GM18867 (cell line): ENCODE results near the gene RPH3AL.

ENCODE experiments used
- ATAC-seq: cut with Tn5 transposase; IDR thresholded peaks from one replicate; pipeline ENCODE4 v1.9.1; 2021; ENCODE audit warnings: mild to moderate bottlenecking, moderate library complexity; ENCODE audit not compliant: unreplicated experiment

The RPH3AL gene

GRCh38 chr17:266219-266618 is 86.4 kb downstream of the RPH3AL start:
- ATAC-seq = no peak

DNA sequence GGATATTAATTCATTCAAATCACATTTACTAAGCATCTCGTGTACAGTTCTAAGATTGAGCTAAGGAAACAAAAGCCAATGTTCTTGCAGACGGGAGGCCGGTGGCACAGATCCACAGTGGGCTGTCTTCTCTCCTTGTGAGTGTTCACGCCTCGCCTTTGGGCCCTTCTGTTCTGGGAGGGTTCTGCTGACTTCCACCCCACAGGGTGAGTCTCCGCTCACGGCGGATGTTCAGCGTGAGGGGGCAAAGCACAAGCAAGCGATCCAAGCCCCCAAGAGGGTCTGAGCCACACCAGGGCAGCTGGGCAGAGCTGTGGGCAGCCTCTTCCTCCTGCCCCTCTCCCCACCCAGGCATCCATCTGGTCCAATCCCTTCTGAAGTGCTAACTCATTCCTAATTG is 86.9 kb downstream of the RPH3AL start:
- no peak for ATAC-seq

GRCh38 chr17:263773-264172 is 88.8 kb downstream of the RPH3AL start:
- ATAC-seq = no peak

DNA sequence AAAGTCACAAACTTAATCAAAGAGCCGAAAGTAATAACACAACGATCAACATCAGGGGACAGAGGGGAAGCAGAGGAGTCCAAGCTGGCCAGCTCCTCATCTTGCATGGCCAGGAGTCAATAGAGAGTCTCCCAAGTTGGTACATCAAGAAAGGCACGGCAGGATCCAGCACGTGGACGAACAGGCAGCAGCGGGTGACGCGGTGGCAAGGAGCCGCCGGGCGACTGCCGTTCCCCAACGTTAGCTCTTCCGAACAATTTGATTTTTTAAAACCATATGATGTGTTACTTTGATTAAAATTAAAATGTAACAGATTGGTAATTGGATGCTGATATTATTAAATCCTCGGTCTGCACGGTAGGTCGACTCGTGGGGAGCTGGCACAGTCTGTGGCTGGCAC is 89.3 kb downstream of the RPH3AL start:
- ATAC-seq = no peak

DNA sequence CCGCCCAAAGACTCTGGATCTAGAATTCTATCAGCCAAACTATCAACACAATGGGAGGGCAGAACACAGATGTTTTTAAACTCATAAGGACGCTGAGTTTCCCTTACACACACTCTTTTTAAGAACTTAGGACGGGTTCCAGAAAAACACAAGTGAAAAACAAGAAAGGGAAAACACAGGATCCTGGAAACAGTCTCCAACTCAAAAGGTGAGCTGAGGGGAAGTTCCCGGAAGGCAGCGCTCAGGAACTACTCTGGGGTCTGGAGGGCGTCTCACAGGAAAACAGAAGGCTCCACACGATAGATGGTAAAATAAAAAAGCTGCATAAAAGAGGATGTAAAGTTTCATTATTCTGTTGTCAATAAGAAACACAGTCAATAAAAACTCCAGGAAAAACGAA is 91.0 kb downstream of the RPH3AL start:
- no peak for ATAC-seq

DNA sequence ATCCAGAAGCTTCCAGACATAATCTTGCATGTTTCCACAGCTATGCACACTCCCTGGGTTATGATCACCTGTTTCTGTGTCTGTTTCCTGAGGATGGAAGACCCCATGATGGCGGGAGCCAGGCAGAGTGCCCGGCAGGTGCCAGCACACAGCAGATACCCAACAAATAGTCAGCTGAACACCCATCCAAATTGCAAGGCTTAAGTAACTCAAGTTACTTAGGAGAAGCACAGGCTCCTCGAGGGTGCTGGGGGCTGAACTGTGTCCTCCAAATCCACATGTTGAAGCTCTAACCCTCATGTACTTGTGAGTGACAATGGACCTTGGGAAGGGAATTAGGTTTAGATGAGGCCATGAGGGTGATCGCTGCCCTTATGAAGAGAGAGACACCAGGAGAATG is 91.7 kb downstream of the RPH3AL start:
- no peak for ATAC-seq

DNA sequence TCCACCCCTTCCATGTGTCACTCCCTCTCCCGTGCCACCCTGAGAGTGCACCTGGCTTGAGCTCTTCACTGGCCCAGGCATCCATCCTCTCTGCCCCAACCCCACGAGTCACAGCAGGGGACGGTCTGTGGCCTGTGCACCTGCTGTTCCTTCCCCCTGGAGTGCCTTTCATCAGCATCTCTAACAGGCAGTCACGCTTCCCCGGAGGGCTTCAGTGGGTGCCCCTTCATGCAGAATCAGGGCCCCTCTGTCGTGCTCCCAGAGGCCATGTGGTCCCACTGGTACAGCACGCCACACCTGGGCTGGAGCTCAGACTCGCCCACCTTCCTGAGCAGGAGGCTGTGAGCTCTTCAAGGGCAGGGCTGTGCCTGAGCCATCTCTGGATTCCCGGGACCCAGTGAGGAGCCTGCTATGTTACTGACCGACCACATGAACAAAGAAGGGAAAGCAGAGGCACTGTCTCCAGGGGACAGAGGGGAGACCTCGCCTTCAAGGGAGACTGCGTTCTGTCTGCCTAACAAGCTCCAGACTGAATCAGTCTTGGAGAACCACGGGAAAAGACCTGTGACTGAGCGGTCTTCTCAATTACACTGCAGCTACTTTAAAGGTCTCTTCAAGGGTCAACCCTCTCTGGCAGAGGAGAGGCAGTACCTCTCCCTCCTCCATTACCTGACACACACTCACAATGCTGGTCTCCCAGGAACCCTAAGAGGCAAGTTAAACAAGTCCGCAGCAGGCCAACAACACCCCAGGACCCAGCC is 92.4 kb downstream of the RPH3AL start:
- ATAC-seq = no peak

DNA sequence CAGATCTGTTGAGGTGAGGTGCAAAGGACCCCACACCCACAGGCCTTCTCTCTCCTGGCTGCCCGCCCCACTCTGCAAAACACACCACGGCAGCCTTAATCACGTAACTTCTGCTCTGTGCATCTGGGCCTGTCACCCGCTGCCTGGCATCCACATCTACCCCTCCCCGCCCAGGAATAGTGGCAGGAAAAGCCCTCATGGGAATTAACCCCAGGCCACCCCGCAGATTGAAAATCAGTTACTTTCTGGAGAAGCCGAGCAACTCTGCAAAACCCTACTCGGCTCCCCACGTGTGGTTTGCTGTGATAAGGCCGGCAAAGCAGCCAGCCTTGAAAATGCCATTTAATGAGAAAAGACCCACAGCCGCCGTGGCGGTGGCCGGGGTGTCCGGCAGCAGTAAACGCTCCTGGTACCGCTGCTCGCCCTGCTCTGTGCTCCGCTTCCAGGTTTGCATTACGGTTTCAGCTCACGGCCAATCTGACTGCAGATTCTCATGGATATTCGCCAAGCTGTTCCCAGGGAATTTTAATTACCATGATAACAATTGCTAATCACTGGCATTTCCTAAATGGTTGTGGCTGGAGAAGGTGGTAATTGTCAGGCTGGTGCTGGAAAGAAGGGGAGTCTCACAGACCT is 93.1 kb downstream of the RPH3AL start:
- ATAC-seq = no peak

GRCh38 chr17:258906-259305 is 93.7 kb downstream of the RPH3AL start:
- ATAC-seq = no peak

DNA sequence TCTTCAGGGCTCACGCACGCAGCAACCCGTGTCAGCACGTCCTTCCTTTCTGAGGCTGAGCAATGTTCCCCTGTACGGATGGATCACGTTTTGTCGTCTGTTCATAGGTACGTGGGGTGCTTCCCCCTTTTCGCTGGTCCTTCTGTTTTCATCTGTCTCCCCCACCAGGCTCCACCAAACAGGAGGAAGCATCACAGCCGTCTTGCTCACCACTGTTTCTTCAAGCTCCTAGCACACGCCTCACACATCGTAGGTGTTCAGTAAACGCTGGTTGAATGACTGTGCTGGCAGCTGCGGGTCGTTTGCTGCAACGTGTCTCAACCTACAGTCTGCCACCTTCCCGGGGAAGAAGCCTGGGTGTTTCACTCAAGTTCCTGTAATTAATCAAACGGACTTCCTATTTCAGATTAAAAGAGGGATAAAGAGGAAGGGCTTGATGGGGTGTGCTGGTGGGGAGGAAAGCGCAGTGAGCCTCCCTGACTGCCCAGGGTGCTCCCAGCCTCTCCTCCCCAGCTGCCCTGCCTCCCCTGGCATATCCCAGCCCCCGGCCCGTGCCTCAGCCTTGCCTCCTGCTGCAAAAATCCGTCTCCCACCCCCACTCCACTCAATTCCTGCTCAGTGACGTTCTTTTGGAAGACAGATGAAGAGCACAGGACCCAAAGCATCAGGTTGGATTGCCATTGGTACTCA is 94.4 kb downstream of the RPH3AL start:
- no peak for ATAC-seq

DNA sequence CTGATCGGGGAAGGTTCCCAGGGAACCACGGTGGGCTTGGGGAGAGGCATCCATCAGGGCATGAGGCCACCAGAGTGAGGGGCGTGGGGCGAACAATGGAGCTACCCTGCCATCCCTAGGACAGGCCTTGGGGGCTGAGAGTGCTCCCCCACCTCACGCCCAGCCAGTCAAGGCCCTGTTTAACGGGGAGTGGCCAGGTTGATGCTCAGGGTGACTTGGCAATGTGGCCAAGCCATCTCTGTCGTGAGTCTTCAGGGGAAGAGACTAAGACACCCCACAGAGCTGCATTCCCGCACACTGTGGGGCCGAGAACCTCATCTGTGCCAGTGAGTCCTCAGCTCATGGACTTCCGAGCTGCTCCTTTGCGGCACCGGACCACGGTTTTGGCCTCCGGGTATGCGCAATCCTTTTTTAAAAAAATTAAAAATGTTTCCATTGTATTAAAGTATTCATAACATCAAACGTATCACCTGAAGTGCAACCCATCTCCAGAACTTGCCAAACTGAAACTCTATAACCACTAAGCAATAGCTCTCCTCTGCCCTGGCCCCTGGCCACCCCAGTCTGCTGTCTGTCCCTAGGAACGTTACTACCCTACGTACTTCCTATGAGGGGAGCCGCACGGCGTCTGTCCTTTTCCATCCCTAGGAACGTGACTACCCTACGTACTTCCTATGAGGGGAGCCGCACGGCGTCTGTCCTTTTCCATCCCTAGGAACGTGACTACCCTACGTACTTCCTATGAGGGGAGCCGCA is 99.3 kb downstream of the RPH3AL start:
- ATAC-seq = no peak

- ATAC-seq = no peak
Observed at GRCh38 chr17:252456-252855, 100.2 kb downstream of the RPH3AL start.

DNA sequence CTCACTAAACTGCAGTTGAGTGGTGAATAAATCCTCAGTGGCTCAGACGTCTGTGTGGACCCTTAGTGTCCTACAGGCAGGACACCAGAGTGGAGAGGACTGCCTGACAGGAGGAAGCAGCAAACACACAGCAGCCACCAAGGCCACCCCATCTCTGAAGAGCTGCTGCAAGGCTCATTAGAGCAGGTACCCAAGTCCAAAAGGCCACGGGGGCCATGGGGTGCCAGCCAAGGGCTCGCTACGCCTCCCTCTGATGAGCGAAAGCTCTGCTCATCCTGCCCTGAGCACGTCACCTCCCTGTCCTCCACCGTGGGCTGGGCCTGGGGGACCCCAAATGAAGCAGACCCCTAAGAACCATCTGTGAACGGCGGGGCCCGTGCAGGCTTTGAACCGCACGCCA is 101.1 kb downstream of the RPH3AL start:
- ATAC-seq = no peak

DNA sequence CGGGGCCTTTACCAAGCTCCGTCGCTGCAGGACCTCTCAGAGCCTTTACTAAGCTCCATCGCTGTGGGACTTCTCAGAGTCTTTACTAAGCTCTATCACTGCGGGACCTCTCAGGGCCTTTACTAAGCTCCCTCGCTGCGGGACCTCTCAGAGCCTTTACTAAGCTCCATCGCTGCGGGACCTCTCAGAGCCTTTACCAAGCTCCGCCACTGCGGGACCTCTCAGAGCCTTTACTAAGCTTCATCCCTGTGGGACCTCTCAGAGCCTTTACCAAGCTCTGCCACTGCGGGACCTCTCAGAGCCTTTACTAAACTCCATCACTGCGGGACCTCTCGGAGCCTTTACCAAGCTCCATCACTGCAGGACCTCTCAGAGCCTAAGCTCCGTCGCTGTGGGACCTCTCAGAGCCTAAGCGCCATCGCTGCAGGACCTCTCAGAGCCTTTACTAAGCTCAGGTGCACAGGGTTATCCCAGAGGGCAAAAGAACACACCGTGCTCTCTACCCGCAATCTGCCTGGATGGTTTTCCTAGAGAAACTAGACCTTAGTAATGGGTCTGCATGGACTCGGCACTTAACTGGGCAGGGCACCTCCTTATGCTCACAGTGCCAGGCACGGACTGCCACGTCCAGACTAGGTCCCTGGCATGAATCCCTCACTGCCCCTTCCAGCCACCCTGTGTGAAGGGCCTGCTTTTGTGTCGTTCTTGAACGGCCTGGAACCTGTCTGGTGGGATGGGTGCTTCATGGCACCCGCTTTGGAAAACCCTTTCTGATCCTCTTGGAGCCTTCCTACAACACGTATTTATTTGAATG is 101.9 kb downstream of the RPH3AL start:
- no peak for ATAC-seq

DNA sequence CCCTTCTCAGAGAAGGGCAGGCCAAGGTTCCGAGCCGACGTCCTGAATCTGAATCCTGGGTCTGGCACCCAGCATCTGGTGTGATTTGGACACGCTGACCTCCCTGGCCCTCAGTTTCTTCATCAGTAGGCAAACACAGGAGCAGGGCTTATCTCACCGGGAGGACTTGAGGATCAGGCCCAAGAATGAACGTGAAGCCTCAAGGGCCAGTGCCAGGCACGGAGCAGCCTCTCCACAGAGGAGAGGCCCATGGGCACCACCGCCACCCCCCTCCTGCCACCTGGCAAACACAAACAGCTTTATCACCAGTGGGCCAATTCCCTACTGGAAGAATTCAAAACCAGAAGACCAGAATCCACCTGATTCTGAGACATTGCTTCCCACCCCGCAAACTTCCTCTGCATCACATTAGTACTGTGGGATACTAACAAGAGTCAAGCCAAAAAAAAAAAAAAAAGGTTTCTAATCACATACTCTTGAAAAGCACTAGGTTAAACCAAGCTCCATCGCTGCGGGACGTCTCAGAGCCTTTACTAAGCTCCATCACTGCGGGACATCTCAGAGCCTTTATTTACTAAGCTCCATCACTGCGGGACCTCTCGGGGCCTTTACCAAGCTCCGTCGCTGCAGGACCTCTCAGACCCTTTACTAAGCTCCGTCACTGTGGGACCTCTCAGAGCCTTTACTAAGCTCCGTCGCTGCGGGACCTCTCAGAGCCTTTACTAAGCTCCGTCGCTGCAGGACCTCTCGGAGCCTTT is 103.2 kb downstream of the RPH3AL start:
- no peak for ATAC-seq

- no peak for ATAC-seq
Observed at GRCh38 chr17:248337-249235, 104.0 kb downstream of the RPH3AL start.

- ATAC-seq = no peak
Observed at GRCh38 chr17:247767-248166, 104.8 kb downstream of the RPH3AL start.

DNA sequence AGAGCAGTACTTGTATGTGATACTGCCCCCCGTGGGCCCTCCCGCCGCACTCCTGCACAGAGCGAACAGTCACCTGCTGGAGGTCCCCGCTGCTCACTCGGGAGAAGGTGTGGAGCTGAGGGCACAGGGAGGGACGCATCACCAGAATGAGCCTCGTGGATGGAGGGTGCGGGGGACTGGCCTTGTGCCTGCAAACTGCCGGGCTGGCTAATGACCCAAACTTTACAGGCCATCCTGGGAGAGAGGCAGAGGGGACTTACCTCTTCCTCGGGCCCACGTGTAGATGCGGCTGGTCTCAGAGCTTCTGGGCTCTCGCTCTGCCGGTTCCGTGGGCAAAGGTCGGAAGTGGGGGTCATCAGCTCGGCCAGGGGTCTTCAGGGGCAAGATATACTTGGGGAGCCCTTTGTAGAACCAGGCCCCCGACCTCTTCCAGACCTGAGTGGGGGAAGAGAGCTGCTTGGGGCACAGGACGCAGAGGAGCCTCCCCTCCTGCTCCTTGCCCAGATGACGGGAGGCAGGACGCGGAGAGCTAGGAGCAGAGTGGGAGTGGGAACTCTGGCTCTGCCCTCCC is 105.7 kb downstream of the RPH3AL start:
- no peak for ATAC-seq

GRCh38 chr17:246226-246625 is 106.4 kb downstream of the RPH3AL start:
- no peak for ATAC-seq
